Cardiac fibroblast (primary cell): Measurements from ENCODE around the gene JAKMIP1.

Experiments used
- DNase-seq, 2 donors: peaks; one replicate each; pipeline versions ENCODE4 v3.0.0 to v3.0.0-alpha.2; 2010; ENCODE audit warnings: low read depth in 2 of 2
- H3K4me3 ChIP-seq, 2 donors: replicated peaks in 1 of 2; 1 replicate in 1 of 2; 2 replicates in 1 of 2; pipeline ENCODE4 v1.5.1; 2011; ENCODE audit warnings: low read depth in 2 of 2, low read length in 2 of 2, mild to moderate bottlenecking in 2 of 2, moderate library complexity in 1 of 2
- TF ChIP-seq, protein P1 (sequence below): IDR thresholded peaks from one replicate; pipeline ENCODE4 v1.5.1; 2011; ENCODE audit warnings: low read depth, mild to moderate bottlenecking, low read length, inconsistent platforms

Gene JAKMIP1

DNA sequence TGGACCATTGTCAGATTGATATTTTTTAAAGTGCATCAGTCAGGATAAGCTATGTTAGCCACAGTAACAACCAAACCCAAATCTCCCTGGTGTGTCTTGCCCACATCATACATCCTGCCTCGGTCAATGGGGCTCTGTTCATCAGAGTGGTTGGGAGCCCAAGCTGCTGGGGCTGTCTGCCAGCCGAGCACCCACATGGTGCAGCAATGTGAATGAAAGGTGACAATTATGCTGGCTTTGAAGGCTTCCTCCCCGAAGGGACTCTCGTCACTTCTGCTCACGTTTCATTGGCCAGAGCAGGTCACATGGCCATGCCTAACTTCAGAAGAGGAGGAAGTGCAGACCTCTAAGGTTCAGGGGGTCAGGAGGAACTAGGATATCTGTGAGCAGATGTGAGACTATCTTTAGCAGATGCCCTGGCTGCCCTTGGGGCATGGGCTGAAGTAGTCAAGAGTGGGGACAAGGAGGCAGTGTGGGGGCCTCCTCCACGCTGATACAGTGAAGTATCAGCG lies 1.3 kb upstream of the JAKMIP1 start:
- H3K4me3 ChIP-seq, result no peak overlapping the region
- TF ChIP-seq, protein P1, sequence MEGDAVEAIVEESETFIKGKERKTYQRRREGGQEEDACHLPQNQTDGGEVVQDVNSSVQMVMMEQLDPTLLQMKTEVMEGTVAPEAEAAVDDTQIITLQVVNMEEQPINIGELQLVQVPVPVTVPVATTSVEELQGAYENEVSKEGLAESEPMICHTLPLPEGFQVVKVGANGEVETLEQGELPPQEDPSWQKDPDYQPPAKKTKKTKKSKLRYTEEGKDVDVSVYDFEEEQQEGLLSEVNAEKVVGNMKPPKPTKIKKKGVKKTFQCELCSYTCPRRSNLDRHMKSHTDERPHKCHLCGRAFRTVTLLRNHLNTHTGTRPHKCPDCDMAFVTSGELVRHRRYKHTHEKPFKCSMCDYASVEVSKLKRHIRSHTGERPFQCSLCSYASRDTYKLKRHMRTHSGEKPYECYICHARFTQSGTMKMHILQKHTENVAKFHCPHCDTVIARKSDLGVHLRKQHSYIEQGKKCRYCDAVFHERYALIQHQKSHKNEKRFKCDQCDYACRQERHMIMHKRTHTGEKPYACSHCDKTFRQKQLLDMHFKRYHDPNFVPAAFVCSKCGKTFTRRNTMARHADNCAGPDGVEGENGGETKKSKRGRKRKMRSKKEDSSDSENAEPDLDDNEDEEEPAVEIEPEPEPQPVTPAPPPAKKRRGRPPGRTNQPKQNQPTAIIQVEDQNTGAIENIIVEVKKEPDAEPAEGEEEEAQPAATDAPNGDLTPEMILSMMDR, result no peak
- DNase-seq, result no peak

DNA sequence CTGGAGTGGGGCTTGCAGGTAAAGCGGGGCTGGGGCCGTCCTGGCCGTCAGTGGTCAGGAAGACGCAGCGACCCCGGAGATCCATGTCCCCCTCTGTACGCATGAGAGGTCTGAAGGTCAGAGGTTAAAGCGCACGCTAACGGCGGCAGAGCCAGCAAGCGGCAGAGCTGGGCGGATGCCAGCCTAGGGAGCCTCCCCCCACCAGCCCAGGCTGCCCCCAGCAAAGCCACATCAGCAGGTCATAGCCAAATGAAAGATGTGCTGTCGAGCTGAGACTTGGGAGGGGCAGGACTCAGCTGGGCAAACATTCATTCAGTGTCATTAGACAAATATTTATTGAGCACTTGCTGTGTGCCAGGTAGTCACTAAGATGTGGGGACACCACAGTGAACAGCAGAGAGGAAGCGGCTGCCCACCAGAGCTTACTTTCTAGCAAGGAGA lies 593 bp upstream of the JAKMIP1 start:
- no peak for DNase-seq
- H3K4me3 ChIP-seq, result peak overlapping the region in 1 of 2 donors; percentile 22
- TF ChIP-seq, protein P1, result no peak

DNA sequence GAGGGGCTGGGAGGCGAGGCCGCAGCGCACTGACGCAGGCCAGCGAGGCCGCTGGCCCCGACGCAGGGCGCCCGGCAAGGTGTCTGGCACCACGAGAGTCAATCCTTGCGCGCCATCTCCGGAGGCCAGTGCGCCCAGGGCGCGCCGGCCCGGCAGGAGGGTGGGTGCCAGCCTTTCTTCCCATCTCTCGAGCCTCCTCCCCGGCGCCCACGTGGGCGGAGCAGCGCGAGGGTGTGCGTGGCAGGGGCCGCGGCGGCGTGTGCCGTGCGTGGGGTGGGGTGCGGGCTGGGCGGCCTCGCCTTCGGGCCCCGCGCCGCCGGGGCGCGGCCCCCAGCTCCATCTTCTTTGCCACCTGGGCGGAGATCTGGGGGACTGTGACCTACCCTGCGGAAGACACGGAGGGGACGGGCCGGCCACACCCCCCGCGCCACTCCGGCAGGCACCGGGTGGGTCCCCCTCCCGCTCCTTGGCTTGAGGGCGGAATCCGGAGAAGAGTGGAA lies 877 bp downstream of the JAKMIP1 start:
- TF ChIP-seq, protein P1, result no peak
- peak in 1 of 2 donors; percentile 7 for DNase-seq
- H3K4me3 ChIP-seq, result no peak overlapping the region

DNA sequence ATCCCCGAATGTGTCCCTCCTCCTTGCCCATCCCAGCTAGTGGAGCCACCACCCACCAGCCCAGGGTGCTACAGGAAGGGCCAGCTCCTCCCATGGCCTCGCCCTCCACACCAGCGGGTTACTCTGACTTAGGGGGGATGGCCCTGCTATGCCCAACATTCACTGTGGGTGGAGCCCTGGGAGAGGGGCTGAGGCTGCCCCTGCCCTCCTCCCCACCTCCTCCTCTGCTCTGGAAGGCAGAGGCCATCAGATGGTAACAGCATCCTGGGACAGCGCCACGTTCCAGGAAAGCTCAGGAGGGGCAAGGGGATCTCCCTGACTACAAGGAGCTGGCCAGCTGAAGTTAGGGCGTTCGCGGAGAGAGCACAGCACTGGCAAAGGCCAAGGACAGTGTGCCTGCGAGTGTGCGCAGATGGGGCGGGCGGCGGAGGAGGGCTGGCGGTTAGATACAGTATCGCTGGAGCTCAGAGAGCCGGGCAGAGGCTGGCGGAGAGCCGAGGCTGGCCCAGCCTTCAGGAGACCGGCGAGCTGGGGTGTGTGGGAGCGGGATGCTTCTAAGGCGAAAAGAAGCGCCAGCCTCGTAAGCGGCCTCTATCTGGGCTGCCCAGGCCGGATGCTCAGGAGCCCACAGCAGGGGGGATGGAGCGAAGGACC lies 1.5 kb downstream of the JAKMIP1 start:
- TF ChIP-seq, protein P1, result no peak
- H3K4me3 ChIP-seq, result no peak overlapping the region
- peak; percentile 7 to 18 for DNase-seq

DNA sequence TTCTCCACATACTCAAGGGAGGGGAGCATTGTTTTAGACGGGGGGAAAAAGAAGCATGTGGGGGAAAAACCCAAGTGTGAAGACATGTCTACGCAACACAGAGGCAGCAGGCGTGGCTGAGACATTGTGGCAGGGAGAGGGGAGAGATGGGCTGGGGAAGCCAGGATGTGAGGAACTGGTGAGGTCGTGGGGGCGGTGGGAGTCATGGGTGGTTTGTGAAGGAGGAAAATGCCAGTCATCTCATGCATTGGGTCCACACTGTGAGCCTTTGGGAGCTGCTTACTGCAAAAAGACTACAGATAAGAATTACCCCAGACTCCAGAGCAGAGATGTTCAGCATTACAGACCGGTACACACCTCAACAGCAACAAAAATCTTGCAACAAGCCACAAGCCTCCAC lies 2.1 kb downstream of the JAKMIP1 start:
- no peak overlapping the region for H3K4me3 ChIP-seq
- DNase-seq, result no peak
- TF ChIP-seq, protein P1, result no peak

DNA sequence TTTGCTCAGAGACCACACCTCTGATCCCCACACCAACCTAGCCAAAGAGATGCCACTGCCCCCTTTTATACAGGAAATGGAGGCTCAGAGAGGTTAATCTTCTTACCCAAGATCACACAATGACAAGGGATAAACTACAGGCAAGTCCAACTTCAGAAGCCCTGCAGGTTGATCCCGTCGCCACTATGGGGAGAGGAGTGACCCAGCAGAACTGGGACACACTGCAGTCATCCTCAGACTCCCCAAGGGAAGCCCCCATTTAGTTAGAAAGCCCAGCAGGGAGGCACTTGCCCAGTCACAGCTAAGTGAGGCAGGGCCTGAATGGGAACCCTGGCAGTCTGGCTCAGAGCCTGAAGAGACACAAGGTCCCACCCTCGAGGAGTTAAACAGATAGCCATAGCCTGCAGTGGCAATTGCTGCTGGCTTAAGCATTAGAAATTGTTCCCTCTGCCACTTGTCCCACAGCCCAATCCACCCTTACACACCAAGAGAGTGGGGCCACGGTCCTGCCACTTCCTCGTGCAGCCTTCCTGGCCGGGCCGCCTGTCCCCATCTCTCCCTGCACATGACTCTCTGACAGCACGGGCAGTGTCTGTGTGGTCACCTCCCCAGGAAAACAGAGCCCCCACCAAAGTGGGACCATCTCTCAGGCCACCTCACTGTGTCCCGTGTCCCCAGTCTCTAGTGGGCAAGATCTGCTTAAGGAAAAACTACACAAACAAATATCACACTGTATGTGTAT lies 2.7 kb downstream of the JAKMIP1 start:
- TF ChIP-seq, protein P1, result no peak
- H3K4me3 ChIP-seq, result no peak overlapping the region
- no peak for DNase-seq
